KBM-7 (cell line): ENCODE results near the gene TBXAS1.
A peak's percentile ranks its signal among the peaks of the same experiment; 100 is the strongest.
"Not testable (repeated sequence)": the region's sequence is repeated elsewhere in the genome, so short reads cannot be mapped to it uniquely, and the experiment has no call there.

Experiments used
- DNase-seq: peaks from one replicate; pipeline ENCODE4 v3.0.0-alpha.2; 2015
- in situ Hi-C: fragments of 300-500 bp; cut with MboI; formaldehyde crosslinking; loops from 2 replicates; pipeline ENCODE4 v1.14.3; 2020; ENCODE audit warnings: low sequenced_read_pairs, low pct_unique_long_range_greater_than_20kb, mixed read lengths

Gene TBXAS1

DNA sequence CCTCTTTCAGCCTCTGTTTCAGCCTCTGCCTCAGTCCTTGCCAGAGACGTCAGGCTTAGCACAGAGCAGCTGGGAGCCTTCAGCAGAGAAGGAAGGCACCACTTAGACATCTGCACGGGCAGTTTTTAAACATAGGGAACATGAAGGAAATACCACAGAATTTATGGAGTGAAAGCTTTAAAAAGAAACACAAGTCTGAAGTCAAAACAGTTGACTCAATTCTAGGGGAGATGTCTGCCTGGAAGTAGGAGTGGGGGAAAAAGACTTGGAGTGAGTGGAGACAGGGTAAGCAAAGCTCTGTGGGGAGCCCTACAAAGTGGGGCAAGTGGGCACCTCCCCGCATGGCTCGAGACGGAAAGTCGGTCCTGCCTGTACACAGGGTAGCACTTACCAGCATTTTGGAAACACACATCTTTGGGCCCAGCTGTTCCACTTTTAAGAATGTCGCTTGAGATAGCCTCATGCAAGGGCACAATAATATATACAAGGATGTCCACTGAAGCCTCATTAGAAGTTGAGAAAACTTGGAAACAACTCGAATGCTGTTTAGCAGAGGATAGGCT, 5.0 kb upstream of the TBXAS1 start:
- in situ Hi-C loops, result no loop called here
- no peak for DNase-seq

DNA sequence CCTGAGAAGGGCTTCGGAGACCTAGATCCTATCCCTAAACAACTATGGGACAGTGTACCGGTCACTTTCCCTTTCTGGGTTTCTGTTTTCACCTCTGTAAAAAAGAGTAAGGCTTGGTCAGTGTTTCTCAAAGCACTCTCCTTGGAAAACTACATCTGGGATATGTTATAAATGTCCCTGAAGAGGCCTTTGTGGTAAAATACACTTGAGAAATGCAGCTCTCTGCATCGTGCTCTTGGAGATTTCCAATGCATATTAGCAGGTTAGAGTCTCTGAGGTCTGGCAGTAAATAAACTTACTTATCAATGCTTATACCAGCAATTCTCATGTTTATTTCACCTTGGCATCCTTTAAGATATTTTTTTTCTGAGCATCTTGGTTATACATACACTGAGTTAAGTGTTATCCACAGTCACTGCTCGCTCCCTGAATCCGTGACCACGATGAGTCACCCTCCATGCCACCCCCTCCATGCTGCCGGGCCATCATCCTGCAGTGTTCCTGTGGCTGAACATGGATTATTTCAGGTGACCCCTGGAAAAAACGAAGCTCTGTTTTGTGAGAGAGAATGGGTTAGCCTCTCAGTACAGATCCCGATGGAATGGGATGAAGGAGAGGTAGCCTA, 3.3 kb upstream of the TBXAS1 start:
- DNase-seq, result no peak
- in situ Hi-C loops, result no loop called here

DNA sequence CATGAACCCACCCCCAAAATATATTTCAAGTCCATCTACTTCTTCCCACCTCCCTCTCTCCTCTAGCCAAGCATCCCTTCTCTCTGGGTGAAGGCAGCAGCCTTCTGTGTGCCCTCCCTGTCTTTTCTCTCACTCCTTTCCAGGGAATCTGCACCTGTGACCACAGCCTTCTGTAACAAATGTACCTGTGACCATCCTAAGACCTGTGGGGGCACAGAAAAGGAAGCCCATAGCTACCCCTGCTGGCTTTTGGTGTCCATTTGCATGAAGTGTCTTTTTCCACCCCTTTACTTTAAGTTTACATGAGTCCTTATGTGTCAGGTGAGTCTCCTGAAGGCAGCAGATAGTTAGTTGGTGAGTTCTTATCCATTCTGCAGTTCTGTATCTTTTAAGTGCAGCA, 2.0 kb upstream of the TBXAS1 start:
- DNase-seq, result no peak
- in situ Hi-C loops, result no loop called here

DNA sequence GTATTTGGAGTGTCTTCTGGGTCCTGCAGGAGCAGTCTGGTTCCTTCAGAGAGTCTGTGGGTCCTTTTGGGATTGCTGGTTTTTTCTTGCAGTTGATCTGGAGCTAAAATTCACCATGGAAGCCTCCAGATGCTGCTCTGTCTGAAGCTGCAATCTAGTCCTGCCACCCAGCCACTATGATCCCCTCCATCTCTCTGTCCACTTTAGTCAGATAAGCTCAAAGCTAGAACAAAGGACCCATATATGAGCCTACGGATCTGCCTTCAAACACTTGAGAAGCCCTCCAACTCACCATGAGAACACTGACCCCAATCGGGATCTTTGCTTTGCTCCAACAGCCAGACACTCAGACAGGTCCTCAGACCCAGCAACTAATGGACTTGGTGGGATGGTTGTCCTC, 618 bp upstream of the TBXAS1 start:
- no peak for DNase-seq
- in situ Hi-C loops, result no loop called here

DNA sequence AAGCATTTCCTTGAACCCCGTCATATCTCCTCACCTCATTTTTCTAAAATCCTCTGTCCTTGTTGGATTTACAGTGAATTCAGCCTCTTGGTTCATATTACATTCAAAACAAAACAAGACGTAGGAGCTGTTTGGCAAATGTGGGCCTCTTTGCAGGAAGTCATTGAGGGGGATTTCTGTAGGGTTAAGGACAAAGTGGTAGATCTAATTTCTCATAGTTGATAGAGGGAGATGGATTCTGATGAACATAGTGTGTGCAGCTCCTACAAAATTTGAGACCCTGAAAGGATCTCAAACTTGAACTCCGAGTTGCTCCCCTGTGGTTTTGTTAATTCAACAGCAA, 682 bp downstream of the TBXAS1 start:
- DNase-seq, result peak; percentile 55
- in situ Hi-C loops, result no loop called here

DNA sequence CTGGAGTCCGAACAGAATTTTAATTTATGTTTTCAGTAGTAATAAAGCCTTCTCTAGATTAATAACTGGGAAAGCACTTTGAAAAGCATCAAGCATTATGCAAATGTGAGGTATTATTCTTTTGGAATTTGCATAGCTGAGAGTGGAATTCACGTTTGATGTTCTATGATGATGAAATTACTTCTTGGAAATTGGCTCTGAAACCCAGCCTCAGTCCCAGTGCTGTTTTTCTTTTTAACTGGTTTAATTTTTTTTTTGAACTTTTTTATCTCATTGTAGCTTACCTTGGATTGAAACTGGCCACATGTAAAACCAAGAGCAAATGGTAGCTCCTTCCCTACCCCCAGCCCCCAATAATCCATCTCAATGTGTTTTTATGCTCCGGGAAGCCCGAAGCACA, 1.2 kb downstream of the TBXAS1 start:
- no peak for DNase-seq
- in situ Hi-C loops, result no loop called here

DNA sequence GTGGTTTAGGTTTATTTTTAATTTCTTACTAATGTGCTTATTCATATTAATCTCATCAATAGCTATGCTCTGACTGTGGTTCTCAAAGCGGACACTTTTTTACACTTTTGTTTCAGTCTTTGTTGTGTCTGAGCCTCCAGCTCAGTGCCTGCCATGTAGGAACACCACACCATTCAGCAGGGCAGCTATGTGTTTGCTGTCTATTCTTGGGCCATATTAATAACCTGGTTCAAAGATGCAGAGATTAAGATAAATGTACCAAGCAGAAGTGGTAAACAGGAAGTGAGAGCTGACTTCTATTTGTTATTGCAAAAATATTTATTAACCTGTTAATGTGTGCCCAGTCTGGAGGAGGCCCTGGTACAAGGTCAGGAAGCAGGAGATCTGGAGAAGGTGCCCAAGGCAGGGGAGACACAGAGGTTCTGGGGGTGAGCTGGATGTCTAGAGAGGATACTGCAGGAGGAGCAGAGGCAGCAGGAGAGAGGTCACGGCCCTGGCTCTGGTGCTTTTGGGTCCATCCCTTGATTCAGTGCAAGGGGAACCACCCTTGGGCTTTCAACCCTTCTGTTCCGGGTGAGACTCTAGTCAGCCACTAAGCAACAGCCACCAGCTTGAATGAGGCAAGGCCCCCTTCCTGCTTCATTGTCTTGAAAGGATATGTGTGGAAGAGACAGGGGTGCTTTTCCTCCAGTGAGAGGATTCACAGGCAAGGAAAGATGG, 1.9 kb downstream of the TBXAS1 start:
- in situ Hi-C loops, result no loop called here
- peak; percentile 24 for DNase-seq

DNA sequence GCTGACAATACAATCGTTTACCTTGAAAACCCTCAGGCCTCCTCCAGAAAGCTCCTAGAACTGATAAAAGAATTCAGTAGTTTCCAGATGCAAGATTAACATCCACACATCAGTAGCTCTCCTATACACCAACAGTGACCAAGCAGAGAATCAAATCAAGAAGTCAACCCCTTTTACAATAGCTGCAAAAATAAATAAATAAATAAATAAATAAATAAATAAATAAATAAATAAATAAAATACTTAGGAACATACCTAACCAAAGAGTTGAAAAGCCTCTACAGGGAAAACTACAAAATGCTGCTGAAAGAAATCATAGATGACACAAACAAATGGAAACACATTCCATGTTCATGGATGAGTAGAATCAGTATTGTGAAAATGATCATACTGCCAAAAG, 6.8 kb downstream of the TBXAS1 start:
- in situ Hi-C loops, DNase-seq: not testable (repeated sequence)

DNA sequence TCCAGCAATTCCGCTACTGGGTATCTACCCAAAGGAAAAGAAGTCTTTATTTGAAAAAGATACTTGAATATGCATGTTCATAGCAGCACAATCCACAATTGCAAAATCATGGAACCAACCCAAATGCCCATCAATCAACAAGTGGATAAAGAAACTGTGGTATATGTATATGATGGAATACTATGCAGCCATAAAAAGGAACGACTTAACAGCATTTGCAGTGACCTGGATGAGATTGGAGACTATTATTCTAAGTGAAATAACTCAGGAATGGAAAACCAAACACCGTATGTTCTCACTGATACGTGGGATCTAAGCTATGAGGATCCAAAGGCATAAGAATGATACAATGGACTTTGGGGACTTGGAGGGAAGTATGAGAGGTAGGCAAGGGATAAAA, 8.2 kb downstream of the TBXAS1 start:
- in situ Hi-C loops, result not testable (repeated sequence)

DNA sequence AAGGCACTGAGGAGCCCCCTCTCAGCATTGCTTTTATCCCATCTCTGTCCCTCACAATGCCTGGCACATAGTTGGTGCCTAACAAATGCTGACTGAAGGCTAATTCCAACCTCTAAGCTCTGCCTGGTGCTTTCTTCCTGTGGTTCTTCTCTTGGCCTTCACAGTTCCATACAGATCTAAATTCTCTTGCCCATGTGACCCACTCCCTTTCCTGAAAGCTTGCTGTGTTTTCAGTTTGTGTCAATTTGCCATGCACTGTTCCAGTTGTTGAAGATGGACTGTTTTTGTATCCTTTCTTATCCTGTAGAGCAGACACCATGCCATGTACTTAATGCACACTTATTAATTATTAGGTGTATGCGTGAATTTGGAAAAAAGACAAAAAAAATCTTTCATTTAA, 9.2 kb downstream of the TBXAS1 start:
- in situ Hi-C loops, result no loop called here
- no peak for DNase-seq

More for the DNA sequence above, 8.2 kb downstream of the TBXAS1 start:
- DNase-seq, result not testable (repeated sequence)

DNA sequence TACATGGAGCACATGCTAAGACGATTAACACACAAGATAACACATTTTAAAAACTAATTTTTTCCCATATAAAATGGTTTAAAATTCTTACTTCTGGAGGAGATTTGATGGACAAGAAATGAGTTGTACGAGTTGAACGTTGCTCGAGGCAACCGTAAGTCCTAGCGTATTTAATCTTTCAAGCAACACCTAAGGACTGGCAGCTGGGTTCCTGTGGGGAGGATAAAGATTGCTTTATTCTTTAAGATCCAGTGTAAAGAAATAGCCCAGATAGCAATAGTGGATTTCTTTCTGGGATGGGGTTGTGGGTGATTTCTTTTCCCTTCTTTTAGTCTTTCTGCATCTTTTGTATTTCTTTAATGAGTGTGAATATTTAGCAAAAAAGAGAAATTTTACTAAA, 9.8 kb downstream of the TBXAS1 start:
- no peak for DNase-seq
- in situ Hi-C loops, result no loop called here

DNA sequence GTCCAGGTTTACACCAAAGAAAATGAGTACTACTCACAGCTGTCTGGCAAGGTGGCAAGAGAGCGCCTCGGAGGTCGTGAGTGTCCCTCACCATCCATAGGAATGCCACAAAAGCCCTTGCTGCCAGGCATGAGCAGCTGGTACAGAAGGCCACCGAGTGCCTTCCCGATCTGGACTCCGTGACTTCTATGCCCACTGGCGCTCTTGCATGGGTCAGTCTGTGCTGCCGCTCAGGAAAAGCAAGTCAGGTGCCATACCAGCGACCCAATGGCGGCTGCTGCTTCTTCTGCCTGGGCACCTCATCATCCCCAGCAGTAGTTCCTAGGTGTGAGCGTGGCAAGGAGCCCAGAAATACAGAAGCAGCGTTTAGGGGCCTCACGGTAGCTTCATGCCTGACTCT, 11.7 kb downstream of the TBXAS1 start:
- DNase-seq, result no peak
- in situ Hi-C loops, result no loop called here

DNA sequence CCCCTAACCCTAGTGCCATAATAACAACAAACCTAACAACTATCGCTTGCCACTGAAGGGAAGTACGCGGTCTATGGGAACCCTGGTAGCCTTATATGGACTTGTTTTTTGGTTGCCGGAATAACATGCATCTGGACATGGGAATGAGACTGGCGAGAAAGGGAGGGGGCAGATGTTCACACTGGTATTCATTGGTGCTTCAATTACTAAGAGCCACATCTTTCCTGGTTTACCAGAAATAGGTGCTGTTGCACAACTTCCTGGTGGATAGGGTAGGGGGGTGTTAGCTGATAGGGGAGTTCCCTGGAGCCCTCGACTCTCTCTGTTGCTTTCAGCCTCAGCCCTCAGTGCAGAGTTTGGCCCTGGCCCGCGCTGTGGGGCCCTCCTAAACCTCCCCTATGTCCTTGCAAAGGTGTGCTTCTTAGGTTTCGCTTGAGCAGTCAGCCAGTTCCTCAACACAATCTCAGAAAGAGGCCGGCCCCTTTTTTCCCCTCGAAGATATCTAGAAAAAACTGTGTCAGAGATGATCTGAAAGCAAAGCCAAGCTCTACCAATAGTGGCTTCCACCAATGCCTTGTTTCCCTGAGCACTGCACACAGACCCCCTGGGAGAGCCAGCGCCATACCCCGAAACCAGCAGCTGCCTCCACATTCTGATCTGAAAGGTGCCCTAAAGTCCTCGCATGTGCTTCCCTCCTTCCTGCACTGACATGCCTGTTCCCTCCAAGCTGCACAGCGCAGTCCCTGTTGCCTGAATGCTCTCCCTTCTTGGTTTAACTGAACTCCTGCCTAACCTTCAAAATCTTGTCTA, 13.5 kb downstream of the TBXAS1 start:
- no peak for DNase-seq
- in situ Hi-C loops, result no loop called here

DNA sequence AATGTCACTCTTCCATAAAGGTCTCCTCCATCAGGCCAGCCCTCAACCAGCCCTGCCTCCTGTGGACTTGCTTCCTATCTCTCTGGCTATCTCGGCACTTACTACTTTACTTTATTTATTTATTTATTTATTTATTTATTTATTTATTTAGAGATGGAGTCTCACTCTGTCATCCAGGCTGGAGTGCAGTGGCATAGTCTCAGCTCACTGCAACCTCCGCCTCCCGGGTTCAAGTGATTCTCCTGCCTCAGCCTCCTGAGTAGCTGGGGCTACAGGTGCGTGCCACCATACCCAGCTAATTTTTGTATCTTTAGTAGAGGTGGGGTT, 14.1 kb downstream of the TBXAS1 start:
- in situ Hi-C loops, result not testable (repeated sequence)

DNA sequence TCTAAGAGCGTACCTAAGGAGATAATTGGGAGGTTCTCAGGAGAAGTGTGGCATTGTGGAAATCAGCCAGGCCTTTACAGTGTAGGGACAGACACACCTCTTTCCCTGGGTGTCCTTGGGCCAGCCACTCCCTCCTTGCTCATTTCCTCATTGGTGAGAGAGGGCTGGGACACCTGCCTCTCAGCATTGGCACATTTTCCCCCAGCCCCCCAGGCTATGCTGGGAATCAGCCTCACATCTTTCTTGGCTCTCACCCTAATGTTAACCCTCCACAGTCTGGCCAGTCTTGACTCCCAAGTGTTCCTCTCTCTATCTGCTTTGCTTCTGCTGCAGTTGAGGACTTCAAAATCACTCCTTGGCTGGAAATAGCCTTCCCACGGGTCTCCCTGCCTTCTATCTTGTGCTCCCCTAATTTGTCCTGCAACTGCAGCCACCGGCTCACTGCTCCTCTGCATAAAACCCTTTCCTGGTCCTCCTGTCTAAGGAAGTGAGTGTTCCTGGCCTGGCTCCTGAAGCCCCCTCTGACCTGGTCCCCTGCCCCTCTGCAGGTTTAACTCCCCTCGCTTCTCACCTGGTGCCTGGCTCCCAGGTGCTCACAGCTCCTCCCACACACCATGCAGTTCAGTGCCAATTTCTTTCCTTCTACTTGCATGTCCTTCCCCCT, 15.8 kb downstream of the TBXAS1 start:
- no peak for DNase-seq
- in situ Hi-C loops, result no loop called here

More for the DNA sequence above, 14.1 kb downstream of the TBXAS1 start:
- not testable (repeated sequence) for DNase-seq

DNA sequence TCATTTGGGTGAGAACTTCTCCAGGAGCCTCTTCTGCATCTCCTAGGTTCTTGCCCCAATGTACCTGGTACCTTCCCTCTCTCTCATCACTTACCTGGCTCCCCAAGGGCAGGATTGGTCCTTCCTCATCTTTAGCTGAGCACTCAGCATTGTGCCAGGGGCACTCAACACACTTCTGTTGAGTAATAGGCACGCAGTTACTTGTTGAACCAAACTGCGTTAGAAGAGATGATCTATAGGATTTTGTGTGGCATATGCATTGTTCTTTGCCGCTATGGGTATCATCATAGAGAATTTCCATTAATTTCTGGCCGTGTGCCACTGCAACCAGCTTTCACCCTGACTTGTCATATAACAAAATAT, 16.4 kb downstream of the TBXAS1 start:
- no peak for DNase-seq
- in situ Hi-C loops, result no loop called here

DNA sequence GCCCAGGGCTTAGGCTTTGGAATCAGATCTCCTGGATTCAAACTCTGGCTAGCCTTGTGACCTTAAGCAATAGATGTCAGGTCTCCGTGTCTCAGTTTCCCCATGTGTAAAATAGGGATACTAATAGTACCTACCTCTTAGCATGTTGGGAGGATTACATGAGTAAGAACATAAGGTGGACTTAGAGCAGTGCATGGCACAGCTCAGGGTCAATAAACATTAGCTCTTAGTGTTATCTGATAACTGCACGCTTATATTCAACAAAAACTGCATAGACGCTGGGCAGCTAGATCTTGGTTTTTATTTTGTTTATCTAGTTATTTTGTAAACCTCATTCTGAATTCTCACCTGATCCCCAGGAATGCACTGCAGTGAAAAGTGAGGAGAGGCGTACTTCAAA, 17.2 kb downstream of the TBXAS1 start:
- in situ Hi-C loops, result no loop called here
- no peak for DNase-seq

DNA sequence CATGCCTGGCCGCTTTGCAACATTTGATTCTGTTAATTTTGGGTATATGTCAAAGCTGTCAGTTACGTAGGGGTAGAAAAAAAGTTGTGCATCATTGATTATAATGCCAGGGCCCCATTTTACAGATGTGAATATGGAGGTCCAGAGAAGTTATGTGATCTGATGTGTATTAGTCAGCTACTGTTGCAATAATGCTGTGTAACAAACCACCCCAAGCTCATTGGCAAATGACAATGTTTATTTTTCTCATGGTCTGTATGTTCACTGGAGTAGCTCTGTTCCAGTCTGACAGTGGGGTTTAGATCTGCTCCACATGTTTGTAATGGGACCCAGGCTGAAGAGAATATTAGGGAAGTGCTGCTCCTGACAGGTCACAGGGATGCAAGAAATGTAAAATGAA, 19.2 kb downstream of the TBXAS1 start:
- in situ Hi-C loops, result no loop called here
- DNase-seq, result no peak

DNA sequence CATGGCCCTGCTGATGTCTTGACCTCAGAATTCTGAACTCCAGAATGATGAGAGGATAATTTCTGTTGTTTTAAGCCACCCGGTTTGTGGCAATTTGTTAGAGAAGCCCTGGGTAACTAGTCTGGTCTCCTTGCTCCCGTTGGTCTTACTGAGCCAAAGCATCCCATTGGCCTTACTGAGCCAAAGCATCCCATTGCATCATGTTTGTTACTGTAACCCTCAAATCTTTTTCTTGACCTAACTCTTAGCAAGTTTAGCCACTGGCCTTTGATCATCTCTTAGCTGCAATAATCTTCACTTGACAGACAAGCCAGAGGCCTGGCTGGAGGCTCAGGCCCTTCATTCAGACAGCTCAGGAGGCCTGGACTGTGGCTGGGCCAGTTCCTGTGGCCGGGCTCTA, 21.8 kb downstream of the TBXAS1 start:
- in situ Hi-C loops, result no loop called here
- DNase-seq, result no peak
